ENCODE data around the gene OGDHL.

OGDHL gene

DNA sequence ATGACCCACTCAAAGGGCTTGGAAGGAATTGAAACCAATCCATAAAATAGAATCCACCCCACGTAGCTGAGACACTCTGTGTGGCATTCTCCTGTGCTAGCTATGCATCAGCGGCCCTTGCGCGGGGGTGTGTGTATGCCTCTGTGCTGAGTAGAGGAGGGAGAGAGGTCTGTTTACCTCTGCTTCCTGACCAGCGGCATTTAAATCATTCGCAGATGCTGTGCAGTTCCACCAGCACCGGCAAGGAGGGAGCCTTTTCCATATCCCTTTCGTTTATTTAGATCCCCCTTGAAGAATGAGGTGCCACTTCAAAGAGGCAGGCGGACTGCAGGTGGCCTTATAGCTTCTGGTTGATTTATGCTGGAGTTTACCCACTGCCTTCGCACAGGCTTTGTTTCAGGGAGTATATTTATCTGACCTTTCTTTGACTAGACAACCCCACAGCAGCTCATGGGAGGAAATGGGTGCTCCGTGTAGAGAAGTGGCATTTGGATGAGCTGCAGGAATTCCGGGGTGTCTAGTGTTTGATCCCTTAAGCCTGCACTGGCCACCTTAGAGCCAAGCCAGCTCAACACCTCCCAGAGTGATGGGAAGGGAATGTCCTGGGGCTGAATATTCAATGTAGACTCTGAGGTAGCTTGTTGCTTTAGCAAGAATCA, 71.3 kb downstream of the OGDHL start:
- no peak for DNase-seq

DNA sequence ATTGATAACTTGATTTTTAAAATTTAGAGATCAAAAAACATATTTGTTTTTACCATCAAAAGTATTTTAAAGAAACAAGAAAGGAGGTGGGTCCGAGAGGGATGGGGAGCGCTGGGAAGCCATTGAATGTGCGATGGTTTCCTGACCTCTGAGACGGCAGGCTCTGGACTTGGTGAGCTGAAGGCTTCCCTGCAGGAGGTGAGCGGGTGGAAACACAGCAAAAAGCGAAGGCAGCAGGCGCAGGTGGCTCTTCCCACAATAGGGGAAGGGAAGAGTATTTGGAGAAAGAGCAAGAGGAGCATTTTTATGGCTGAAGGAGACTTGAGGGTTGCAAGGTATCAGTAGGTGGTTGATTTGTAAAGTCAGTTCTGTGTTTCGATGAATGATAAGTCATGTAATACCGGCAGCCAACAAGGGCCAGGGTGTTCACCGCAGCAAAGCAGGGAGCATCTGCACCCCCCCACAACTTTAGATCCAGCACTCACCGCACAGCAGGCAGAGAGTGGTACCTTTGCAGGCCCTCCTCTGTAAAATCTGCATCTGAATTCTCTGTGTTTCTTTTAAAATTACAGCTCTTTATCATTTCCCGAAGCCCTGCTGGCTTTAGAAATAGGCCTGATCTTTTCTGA, 72.1 kb downstream of the OGDHL start:
- DNase-seq, result no peak

DNA sequence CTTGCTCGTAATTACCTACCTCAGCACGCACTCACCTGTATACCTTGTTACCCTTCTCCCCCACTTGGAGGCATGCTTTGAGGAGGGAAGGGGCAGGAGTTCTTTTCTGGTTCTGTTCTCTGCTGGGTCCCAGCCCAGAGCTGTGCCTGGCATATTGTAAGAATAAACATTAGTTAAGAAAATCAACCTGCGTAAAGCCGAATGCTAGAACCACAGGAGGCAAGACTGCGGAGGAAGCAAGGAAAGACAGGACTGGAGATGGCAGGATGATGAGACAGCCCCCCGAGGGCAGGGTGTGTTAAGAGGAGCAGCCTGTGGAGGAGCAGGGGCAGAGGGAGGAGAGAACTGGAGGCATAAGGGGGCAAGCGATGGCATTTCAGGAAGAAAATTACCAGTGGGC, 73.2 kb downstream of the OGDHL start:
- no peak for DNase-seq

DNA sequence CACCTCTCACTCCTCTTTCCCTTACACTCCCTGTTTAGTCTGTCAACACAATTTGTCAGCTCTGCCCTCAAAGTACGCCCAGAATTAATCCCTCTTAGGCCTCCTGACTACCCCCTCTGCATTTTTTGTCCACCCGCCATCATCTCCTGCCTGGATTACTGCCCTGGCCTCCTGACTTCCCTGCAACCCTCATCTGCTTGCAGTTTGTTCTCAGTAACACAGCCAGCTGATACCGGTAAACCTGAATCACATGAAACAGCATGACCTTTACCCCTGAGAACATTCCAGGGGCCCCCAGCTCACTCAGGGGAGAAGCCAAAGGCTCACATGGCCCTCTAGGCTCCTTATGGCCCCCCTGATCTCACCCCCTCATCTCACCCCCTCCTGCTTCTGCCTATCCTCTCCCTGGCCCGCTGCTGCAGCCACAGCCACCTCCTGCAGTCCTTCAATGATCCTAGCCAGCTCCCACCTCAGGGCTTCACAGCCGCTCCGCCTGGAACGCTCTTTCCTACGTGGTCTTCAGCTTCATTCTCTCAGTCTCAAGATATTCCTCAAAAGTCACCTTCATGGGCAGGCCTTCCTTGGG, 73.8 kb downstream of the OGDHL start:
- DNase-seq, result no peak

DNA sequence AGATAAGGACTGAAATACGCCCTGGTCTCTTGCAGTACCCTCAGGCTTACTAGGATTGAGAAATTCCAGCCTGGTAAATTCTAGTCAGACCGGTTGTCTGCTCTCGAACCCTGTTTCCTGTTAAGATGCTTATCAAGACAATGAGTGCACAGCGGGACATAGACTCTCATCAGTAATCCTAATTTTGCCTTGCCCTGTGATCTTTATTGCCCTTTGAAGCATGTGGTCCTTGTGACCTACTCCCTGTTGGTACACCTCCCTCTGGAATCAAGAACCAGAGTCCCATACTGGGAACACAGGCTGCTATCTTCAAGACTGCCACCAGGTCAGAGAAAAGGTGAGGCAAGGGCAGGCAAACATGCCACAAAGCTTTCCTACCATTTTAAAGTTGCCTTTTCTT, 75.5 kb downstream of the OGDHL start:
- no peak for DNase-seq
